Measurements from ENCODE around the gene AHCYL2. TPM values are rescaled to one million over a fixed set of nuclear protein-coding genes. Genes with fewer than 3 reads are reported as not detected.
"Not testable (repeated sequence)": the region's sequence is repeated elsewhere in the genome, so short reads cannot be mapped to it uniquely, and the experiment has no call there.

AHCYL2 gene
- total and polyA plus RNA-seq, 2 donors (not counting 3 experiments of a cell fraction or from before 2014, with no cell fraction given) = 10.8 to 13.5 TPM

- H3K36me3 ChIP-seq (ENCODE audit: control insufficient read depth in 2 of 2, extremely low read depth in 1 of 2, insufficient read depth in 2 of 2, low read length in 2 of 2); H3K27ac ChIP-seq (ENCODE audit: insufficient read depth, low read depth, low read length); BruUV-seq (replicated peaks); POLR2A ChIA-PET; H2AFZ ChIP-seq (ENCODE audit: low read depth, low read length); dilution Hi-C loops (cut with MboI; ENCODE audit: extremely low pct_ligation_motif_present, low sequenced_read_pairs); FAIRE-seq; H3K9me3 ChIP-seq (replicated peaks; ENCODE audit: control insufficient read depth, insufficient read depth, low read length); DNase-seq (ENCODE audit: low read depth, low spot score); H3K4me1 ChIP-seq (ENCODE audit: control insufficient read depth, extremely low read depth, insufficient read depth, low read length); H3K4me3 ChIP-seq (replicated peaks in 1 of 3; ENCODE audit: insufficient read depth in 1 of 3, low read depth in 1 of 3, low read length in 3 of 3); H3K4me2 ChIP-seq (ENCODE audit: insufficient read depth, low read length); H3K79me2 ChIP-seq (ENCODE audit: control insufficient read depth, insufficient read depth, low read length); H3K27me3 ChIP-seq (ENCODE audit: control insufficient read depth in 2 of 2, insufficient read depth in 2 of 2, low read length in 2 of 2); H4K20me1 ChIP-seq (replicated peaks; ENCODE audit: control insufficient read depth, extremely low read depth, insufficient read depth, low read length); H3K9ac ChIP-seq (replicated peaks; ENCODE audit: extremely low read depth, insufficient read depth, low read length); intact Hi-C loops (cut with micrococcal nuclease); H3K9me1 ChIP-seq (replicated peaks; ENCODE audit: control insufficient read depth, extremely low read depth, insufficient read depth, low read length): not testable (repeated sequence)
- CTCF ChIA-PET = interaction anchor here (2.9 kb wide), 1 partner anchor 82 kb away, joined by 17 read pairs; no protein-coding TSS in a partner anchor
Measured at GRCh38 chr7:129300299-129300698, 75.5 kb downstream of the AHCYL2 start.

- no peak overlapping the region for H3K4me3 ChIP-seq (replicated peaks in 1 of 3; ENCODE audit: insufficient read depth in 1 of 3, low read depth in 1 of 3, low read length in 3 of 3)
- H3K9me3 ChIP-seq (replicated peaks; ENCODE audit: control insufficient read depth, insufficient read depth, low read length) = no peaks in the 10 kb centered on the region
- CTCF ChIA-PET = interaction anchor here (3.1 to 3.4 kb wide), 2 partner anchors 9 to 89 kb away, joined by 13 to 14 read pairs; no protein-coding TSS in a partner anchor
- no peaks in the 10 kb centered on the region for H3K36me3 ChIP-seq (ENCODE audit: control insufficient read depth in 2 of 2, extremely low read depth in 1 of 2, insufficient read depth in 2 of 2, low read length in 2 of 2)
- H3K9me1 ChIP-seq (replicated peaks; ENCODE audit: control insufficient read depth, extremely low read depth, insufficient read depth, low read length) = no peaks in the 10 kb centered on the region
- H3K27me3 ChIP-seq (ENCODE audit: control insufficient read depth in 2 of 2, insufficient read depth in 2 of 2, low read length in 2 of 2) = no peaks in the 10 kb centered on the region
- DNase-seq (ENCODE audit: low read depth, low spot score) = no peak
- no peaks in the 10 kb centered on the region for H3K4me1 ChIP-seq (ENCODE audit: control insufficient read depth, extremely low read depth, insufficient read depth, low read length)
- no peaks in the 10 kb centered on the region for H4K20me1 ChIP-seq (replicated peaks; ENCODE audit: control insufficient read depth, extremely low read depth, insufficient read depth, low read length)
- no peak for FAIRE-seq
- TF ChIP-seq EZH2 (IDR thresholded peaks at IDR 0.05; ENCODE audit: borderline replicate concordance, low read depth, low read length, severe bottlenecking) (no peak), POLR2AphosphoS5 (IDR thresholded peaks at IDR 0.05; ENCODE audit: insufficient read depth, low read depth, low read length) (no peak), FOS (IDR thresholded peaks at IDR 0.05; ENCODE audit: borderline replicate concordance, insufficient read depth, low read length) (no peak), MYC (IDR thresholded peaks at IDR 0.05; ENCODE audit: low read depth, low read length) (no peak), GATA2 (IDR thresholded peaks at IDR 0.05; ENCODE audit: insufficient read depth, insufficient read length, low read depth, low read length) (no peak), JUN (IDR thresholded peaks at IDR 0.05; ENCODE audit: borderline replicate concordance, insufficient read depth, insufficient read length, low read depth) (no peak), MAX (IDR thresholded peaks at IDR 0.05; ENCODE audit: insufficient read depth, insufficient read length) (no peak), POLR2A (IDR thresholded peaks at IDR 0.05; ENCODE audit: low read depth, low read length) (no peak)
- TF ChIP-seq, protein P1, sequence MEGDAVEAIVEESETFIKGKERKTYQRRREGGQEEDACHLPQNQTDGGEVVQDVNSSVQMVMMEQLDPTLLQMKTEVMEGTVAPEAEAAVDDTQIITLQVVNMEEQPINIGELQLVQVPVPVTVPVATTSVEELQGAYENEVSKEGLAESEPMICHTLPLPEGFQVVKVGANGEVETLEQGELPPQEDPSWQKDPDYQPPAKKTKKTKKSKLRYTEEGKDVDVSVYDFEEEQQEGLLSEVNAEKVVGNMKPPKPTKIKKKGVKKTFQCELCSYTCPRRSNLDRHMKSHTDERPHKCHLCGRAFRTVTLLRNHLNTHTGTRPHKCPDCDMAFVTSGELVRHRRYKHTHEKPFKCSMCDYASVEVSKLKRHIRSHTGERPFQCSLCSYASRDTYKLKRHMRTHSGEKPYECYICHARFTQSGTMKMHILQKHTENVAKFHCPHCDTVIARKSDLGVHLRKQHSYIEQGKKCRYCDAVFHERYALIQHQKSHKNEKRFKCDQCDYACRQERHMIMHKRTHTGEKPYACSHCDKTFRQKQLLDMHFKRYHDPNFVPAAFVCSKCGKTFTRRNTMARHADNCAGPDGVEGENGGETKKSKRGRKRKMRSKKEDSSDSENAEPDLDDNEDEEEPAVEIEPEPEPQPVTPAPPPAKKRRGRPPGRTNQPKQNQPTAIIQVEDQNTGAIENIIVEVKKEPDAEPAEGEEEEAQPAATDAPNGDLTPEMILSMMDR (IDR thresholded peaks at IDR 0.05; ENCODE audit: extremely low read depth in 1 of 2, insufficient read depth in 1 of 2, low read depth in 1 of 2, low read length in 2 of 2) = no peak
- H2AFZ ChIP-seq (ENCODE audit: low read depth, low read length) = no peak overlapping the region
- H3K79me2 ChIP-seq (ENCODE audit: control insufficient read depth, insufficient read depth, low read length) = no peaks in the 10 kb centered on the region
- POLR2A ChIA-PET = no interaction called here
- dilution Hi-C loops (cut with MboI; ENCODE audit: extremely low pct_ligation_motif_present, low sequenced_read_pairs) (no loop called here), intact Hi-C loops (cut with micrococcal nuclease) (no loop called here)
- H3K9ac ChIP-seq (replicated peaks; ENCODE audit: extremely low read depth, insufficient read depth, low read length) = no peak overlapping the region
- no peak overlapping the region for H3K27ac ChIP-seq (ENCODE audit: insufficient read depth, low read depth, low read length)
- BruUV-seq (replicated peaks) = no TSS peak
- no peak overlapping the region for H3K4me2 ChIP-seq (ENCODE audit: insufficient read depth, low read length)
Measured at GRCh38 chr7:129307592-129307991, 82.8 kb downstream of the AHCYL2 start.
